A673 (cell line): Measurements from ENCODE around the gene SH3BP2.

ENCODE experiments used
- CTCF ChIP-seq: fragments of 300-800, 200-600 bp; sonication (generic); conservative IDR thresholded peaks from 2 replicates; pipeline ENCODE4 v1.5.1; 2017; ENCODE audit warnings: low read depth, mild to moderate bottlenecking, antibody characterized with exemption, low read length, moderate library complexity, mixed read lengths
- EZH2 ChIP-seq: fragments of 200-600 bp; sonication (generic); IDR thresholded peaks from 2 replicates; pipeline ENCODE4 v1.6.1; 2017; ENCODE audit warnings: borderline replicate concordance, low read depth, mild to moderate bottlenecking, mixed read lengths, antibody characterized with exemption, low read length; ENCODE audit not compliant: poor library complexity, severe bottlenecking

- TF ChIP-seq CTCF (no peak), EZH2 (no peak)
These were observed 93.3 kb downstream of the SH3BP2 start for GRCh38 chr4:2886161-2886560.
